CD4-positive, alpha-beta T cell treated with Interleukin-10 for 1 hour (primary cell): ENCODE results near the gene HDAC4.
"Not testable (repeated sequence)": the region's sequence is repeated elsewhere in the genome, so short reads cannot be mapped to it uniquely, and the experiment has no call there.

Source experiments
- DNase-seq: peaks from one replicate; pipeline ENCODE4 v3.0.0-alpha.2; 2020

The HDAC4 gene

GRCh38 chr2:239069362-239070333 lies 331.2 kb downstream of the HDAC4 start:
- DNase-seq: not testable (repeated sequence)

DNA sequence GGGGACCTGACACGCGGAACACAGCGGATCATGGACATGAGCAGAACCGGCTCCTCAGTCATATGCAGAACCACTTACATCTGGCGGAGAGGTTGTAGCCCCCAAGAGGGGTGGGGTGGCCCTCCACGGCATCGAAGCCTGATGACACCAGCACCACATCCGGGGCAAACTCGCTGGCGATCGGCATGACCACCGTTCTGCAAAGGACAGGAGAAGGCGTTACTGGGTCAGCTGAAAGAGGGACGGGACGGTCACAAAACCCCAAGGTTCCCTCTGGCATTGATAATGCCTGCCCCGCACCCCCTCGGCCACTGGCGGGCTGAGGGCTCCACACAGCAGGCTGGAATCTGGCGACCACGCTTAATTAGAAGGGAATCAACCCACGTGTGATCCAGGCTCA lies 332.4 kb downstream of the HDAC4 start:
- no peak for DNase-seq

GRCh38 chr2:239067196-239067865 lies 333.5 kb downstream of the HDAC4 start:
- no peak for DNase-seq

- no peak for DNase-seq
Measured at GRCh38 chr2:239066597-239066996, 334.2 kb downstream of the HDAC4 start.

- no peak for DNase-seq
Measured at GRCh38 chr2:239065962-239066361, 334.9 kb downstream of the HDAC4 start.

DNA sequence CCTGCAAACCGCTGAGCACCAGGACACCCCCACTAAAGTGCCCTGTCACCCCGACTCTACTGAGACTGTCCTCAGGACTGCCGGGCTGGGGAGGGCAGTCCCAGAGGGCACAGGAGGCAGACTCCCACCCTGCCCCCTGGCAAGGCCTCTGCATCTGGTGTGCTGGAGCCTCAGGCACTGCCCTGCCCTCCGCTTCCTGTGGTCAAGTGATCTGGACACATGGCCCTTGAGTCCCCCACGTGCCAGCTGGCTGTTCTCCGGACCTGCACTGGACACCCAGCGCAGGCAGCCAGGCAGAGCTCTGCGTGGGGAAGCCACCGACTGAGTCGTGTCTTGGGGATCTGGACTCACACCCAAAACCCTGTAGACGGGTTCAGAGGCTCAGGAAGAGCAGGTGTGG lies 335.3 kb downstream of the HDAC4 start:
- no peak for DNase-seq

DNA sequence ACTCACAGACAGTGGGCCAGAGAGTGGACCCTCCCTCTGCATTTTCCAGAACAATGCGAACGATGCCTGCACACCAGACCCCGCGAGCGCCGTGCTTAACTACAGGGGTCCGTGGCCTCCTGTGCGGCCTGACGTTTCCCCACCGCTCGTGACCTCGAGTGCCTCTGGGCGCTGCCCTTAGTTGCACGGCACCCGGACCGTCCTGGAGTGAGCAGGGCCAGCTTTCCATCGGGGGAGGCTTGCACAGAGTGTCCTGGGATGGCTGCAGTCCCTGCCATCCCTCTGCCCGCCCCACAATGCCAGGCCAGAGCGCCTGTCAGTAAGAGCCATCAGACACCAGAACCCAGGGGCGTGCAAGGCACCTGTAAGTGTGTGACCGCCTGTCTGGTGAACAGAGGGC lies 335.9 kb downstream of the HDAC4 start:
- no peak for DNase-seq

GRCh38 chr2:239064253-239064652 lies 336.6 kb downstream of the HDAC4 start:
- DNase-seq: no peak

- no peak for DNase-seq
Measured at GRCh38 chr2:239062743-239063142, 338.1 kb downstream of the HDAC4 start.

DNA sequence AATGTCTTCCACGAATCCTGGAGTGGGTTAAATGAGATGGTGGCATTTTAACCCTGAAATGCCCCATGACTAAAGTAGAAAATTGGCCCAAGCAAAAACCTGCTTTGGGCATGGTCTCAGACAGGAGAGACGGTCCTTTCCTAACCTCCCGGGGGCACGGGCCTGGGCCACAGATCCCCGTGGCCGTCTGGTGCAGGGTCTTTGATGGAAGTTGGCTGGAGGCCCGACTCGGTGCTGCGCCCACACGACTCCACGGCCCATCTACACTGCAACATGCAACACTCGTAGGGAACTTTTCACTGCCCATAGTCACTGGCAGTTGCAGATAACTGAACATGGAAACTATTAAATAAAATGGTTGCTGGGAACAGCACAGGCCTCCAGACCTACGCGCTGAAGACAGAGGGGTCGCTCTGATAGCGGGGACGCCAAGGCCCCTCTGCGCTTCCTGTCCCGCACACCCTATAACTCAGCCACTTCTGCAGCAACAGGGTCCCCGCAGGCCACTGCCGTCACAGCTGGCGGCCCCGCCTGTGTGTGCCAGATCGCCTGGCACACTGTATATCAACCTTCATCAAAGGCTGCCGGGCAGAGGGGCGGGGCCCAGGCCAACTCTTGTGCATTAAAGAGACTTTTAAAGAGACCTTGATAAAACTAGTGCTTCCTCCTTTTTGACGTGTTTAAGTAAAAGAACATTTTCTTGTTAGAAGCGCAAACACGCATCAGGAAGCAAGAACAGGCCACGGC lies 338.8 kb downstream of the HDAC4 start:
- DNase-seq: no peak

- DNase-seq: no peak
Measured at GRCh38 chr2:239061121-239061666, 339.6 kb downstream of the HDAC4 start.

DNA sequence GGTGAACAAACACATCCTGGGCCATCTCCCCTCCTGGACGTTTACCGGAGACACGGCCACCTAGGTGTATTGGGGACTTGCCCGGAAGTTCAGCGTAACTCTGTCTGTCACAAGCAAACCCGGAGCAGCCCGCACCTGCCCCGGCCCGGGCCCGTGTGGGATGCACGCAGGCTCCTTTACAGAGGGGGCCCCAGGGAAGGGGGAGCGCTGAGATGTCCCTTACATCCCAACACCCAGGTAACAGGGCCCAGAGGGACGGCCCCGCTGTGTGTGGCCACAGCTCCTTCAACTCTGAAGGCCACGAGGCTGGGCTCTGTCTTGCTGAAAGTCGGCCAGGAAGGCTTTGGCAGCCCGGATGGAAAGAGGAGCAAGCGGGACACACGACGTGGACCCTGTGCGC lies 340.1 kb downstream of the HDAC4 start:
- no peak for DNase-seq

- DNase-seq: no peak
Measured at GRCh38 chr2:239059854-239060253, 341.0 kb downstream of the HDAC4 start.

DNA sequence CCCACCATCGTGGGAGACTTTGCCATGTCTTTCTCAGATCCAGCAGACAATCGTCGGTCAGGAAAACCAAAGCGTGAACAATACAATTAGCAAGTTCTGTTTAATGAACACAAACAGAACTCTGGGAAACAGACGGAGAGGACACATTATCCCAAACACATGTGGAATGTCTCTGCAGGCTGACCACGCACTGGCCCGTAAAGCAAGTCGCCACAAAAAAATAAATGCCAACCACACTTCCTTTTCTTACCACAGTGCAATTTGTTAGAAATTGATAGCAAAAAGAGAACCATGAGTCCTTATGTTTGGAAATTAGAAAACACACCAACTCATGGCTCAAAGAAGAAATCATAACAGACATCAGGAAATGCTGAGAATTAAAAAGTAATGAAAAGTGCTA lies 342.1 kb downstream of the HDAC4 start:
- no peak for DNase-seq

- DNase-seq: no peak
Measured at GRCh38 chr2:239057533-239057932, 343.3 kb downstream of the HDAC4 start.

GRCh38 chr2:239056611-239057010 lies 344.2 kb downstream of the HDAC4 start:
- DNase-seq: no peak

DNA sequence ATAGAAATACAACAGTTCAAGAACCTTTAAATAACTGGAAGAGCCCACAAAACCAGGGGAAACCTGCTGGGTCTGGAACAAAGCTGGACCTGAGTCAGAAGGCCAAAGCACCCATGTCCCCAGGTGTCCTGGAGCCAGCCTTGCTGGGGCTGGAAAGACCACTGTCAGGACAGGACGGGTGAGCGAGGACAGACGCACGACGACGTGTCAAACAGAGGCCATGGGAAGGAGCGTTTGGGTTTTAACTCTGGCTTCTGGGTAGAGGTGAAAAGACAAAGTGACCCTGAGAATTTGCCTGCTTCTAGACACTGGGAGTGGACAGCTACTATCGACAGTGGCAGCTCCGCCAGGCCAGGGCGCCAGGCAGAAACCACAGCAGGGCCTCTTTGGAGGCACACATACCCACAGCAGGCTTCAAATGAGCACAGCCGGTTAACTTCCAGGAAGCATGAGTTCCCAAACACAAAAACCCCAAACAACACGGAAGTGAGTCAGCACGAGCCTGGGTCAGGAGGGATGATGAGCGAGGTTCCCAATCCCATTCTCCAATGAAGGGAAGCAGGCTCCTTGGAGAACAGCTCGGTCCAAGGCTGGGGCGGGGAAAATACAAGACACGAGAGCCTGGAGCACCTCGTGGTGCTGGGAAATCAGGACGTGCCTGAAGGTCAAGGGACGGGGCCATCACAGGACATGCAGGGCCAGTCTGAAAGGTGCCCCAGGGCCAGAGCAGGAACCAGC lies 344.9 kb downstream of the HDAC4 start:
- no peak for DNase-seq

GRCh38 chr2:239054921-239055320 lies 345.9 kb downstream of the HDAC4 start:
- DNase-seq: no peak

GRCh38 chr2:239053801-239054503 lies 346.9 kb downstream of the HDAC4 start:
- DNase-seq: no peak

- no peak for DNase-seq
Measured at GRCh38 chr2:239052798-239053665, 347.8 kb downstream of the HDAC4 start.
